Measurements from ENCODE around the gene SERPINE3. TPM values are rescaled to one million over a fixed set of nuclear protein-coding genes. Genes with fewer than 3 reads are reported as not detected.

SERPINE3 gene
- total RNA-seq, 2 experiments from 2014 or later, result not detected

GRCh38 chr13:51396352-51396751 lies 56.9 kb downstream of the SERPINE3 start:
- CTCF ChIA-PET (ENCODE audit: unreplicated experiment), result no interaction called here
- Histone ChIP-seq H3K27ac (ENCODE audit: low read depth, low read length, poor library complexity, severe bottlenecking) (peak overlapping the region; percentile 4), H4K20me1 (ENCODE audit: insufficient read depth, low read length) (no peaks in the 10 kb centered on the region), H3K4me1 (ENCODE audit: insufficient read depth, low read length, poor library complexity, severe bottlenecking) (peaks cover 16% of the 10 kb centered on the region), H3K36me3 (ENCODE audit: insufficient read depth, low read length) (peaks cover 40% of the 10 kb centered on the region), H3K79me2 (ENCODE audit: insufficient read depth, low read depth, low read length) (peaks cover 27% of the 10 kb centered on the region; the same call in 1 of the 2 replicates), H3K4me2 (ENCODE audit: low read length) (peak overlapping the region; percentile 37; the same call in 1 of the 2 replicates), H3K9me3 (ENCODE audit: low read length) (peaks cover 10% of the 10 kb centered on the region; the same call in 1 of the 2 replicates), H2AFZ (ENCODE audit: low read length) (no peak overlapping the region), H3K4me3 (ENCODE audit: low read depth, low read length, poor library complexity, severe bottlenecking) (no peak overlapping the region), H3K9me2 (ENCODE audit: insufficient read depth, low read length) (no peaks in the 10 kb centered on the region)
- intact Hi-C loops (cut with micrococcal nuclease; ENCODE audit: unreplicated experiment), result no loop called here
- POLR2A ChIA-PET, result interaction anchor here (1.4 to 2.8 kb wide), 3 partner anchors 10 to 25 kb away, joined by 3 to 14 read pairs (median 6); no protein-coding TSS in a partner anchor
- BruUV-seq (replicated peaks), result no TSS peak
- DNase-seq (ENCODE audit: low spot score), result peak; percentile 65
- no peak for TF ChIP-seq EZH2phosphoT487 (IDR thresholded peaks at IDR 0.05; ENCODE audit: borderline replicate concordance, low read depth, low read length)
- TF ChIP-seq, protein P1, sequence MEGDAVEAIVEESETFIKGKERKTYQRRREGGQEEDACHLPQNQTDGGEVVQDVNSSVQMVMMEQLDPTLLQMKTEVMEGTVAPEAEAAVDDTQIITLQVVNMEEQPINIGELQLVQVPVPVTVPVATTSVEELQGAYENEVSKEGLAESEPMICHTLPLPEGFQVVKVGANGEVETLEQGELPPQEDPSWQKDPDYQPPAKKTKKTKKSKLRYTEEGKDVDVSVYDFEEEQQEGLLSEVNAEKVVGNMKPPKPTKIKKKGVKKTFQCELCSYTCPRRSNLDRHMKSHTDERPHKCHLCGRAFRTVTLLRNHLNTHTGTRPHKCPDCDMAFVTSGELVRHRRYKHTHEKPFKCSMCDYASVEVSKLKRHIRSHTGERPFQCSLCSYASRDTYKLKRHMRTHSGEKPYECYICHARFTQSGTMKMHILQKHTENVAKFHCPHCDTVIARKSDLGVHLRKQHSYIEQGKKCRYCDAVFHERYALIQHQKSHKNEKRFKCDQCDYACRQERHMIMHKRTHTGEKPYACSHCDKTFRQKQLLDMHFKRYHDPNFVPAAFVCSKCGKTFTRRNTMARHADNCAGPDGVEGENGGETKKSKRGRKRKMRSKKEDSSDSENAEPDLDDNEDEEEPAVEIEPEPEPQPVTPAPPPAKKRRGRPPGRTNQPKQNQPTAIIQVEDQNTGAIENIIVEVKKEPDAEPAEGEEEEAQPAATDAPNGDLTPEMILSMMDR (conservative IDR thresholded peaks at IDR 0.05; ENCODE audit: low read length), result no peak

- TF ChIP-seq, protein P1 (conservative IDR thresholded peaks at IDR 0.05; ENCODE audit: low read length), result no peak
- TF ChIP-seq EZH2phosphoT487 (IDR thresholded peaks at IDR 0.05; ENCODE audit: borderline replicate concordance, low read depth, low read length), result no peak
- BruUV-seq (replicated peaks), result no TSS peak
- no peak overlapping the region for H3K4me3 ChIP-seq (ENCODE audit: low read depth, low read length, poor library complexity, severe bottlenecking)
- intact Hi-C loops (cut with micrococcal nuclease; ENCODE audit: unreplicated experiment), result no loop called here
- H2AFZ ChIP-seq (ENCODE audit: low read length), result no peak overlapping the region
- DNase-seq (ENCODE audit: low spot score), result no peak
- H3K79me2 ChIP-seq (ENCODE audit: insufficient read depth, low read depth, low read length), result peaks cover 35% of the 10 kb centered on the region; the same call in 1 of the 2 replicates
- H3K36me3 ChIP-seq (ENCODE audit: insufficient read depth, low read length), result peaks cover 45% of the 10 kb centered on the region
- ChIA-PET POLR2A (interaction anchor here (0.7 to 2.2 kb wide), 5 partner anchors 14 to 177 kb away, joined by 3 to 13 read pairs (median 3); no protein-coding TSS in a partner anchor), CTCF (ENCODE audit: unreplicated experiment) (no interaction called here)
- peaks cover 10% of the 10 kb centered on the region; the same call in 1 of the 2 replicates for H3K9me3 ChIP-seq (ENCODE audit: low read length)
- H3K4me1 ChIP-seq (ENCODE audit: insufficient read depth, low read length, poor library complexity, severe bottlenecking), result peaks cover 16% of the 10 kb centered on the region
- H3K27ac ChIP-seq (ENCODE audit: low read depth, low read length, poor library complexity, severe bottlenecking), result no peak overlapping the region
- no peaks in the 10 kb centered on the region for H3K9me2 ChIP-seq (ENCODE audit: insufficient read depth, low read length)
- no peak overlapping the region for H3K4me2 ChIP-seq (ENCODE audit: low read length)
- H4K20me1 ChIP-seq (ENCODE audit: insufficient read depth, low read length), result no peaks in the 10 kb centered on the region
Measured at GRCh38 chr13:51397262-51397941, 57.9 kb downstream of the SERPINE3 start.

DNA sequence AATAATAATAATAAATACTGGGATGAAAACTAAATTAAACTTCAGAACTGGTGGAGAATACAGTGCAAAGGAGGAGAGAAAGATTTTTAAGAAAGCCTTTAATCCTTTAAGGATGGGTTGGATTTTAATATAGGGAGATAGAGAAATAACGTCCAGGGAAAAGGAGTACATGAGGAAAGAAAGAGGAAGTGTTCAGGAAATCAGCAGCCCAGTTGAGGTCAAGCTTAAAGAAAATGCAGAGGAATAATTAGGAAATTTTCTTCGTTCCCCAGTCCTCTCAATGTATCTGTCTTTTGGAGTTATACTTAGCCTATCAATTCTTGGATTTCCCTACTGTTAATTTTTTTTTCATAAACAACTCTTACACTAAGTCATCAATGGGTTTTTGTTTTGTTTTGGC lies 65.7 kb downstream of the SERPINE3 start:
- Histone ChIP-seq H3K4me1 (ENCODE audit: insufficient read depth, low read length, poor library complexity, severe bottlenecking) (peaks cover 5% of the 10 kb centered on the region), H4K20me1 (ENCODE audit: insufficient read depth, low read length) (no peaks in the 10 kb centered on the region), H3K4me3 (ENCODE audit: low read depth, low read length, poor library complexity, severe bottlenecking) (no peak overlapping the region), H3K27ac (ENCODE audit: low read depth, low read length, poor library complexity, severe bottlenecking) (no peak overlapping the region), H3K9me2 (ENCODE audit: insufficient read depth, low read length) (no peaks in the 10 kb centered on the region), H2AFZ (ENCODE audit: low read length) (no peak overlapping the region), H3K4me2 (ENCODE audit: low read length) (no peak overlapping the region), H3K9me3 (ENCODE audit: low read length) (peaks cover 4% of the 10 kb centered on the region; the same call in 1 of the 2 replicates), H3K79me2 (ENCODE audit: insufficient read depth, low read depth, low read length) (peaks cover 45% of the 10 kb centered on the region; the same call in 1 of the 2 replicates), H3K36me3 (ENCODE audit: insufficient read depth, low read length) (peaks cover 64% of the 10 kb centered on the region)
- ChIA-PET CTCF (ENCODE audit: unreplicated experiment) (no interaction called here), POLR2A (interaction anchor here (0.6 to 1.6 kb wide), 2 partner anchors 16 to 40 kb away, joined by 3 to 5 read pairs; no protein-coding TSS in a partner anchor)
- no peak for DNase-seq (ENCODE audit: low spot score)
- intact Hi-C loops (cut with micrococcal nuclease; ENCODE audit: unreplicated experiment), result no loop called here
- BruUV-seq (replicated peaks), result no TSS peak
- no peak for TF ChIP-seq EZH2phosphoT487 (IDR thresholded peaks at IDR 0.05; ENCODE audit: borderline replicate concordance, low read depth, low read length)
- TF ChIP-seq, protein P1 (conservative IDR thresholded peaks at IDR 0.05; ENCODE audit: low read length), result no peak
